OCI-LY3 (cell line): ENCODE data around the gene RFPL2.

ENCODE experiments used
- H2AFZ ChIP-seq: fragments of 200-600, 300-600 bp; shearing (Covaris generic); 2 replicates; pipeline ENCODE4 v1.6.0; 2014; ENCODE audit warnings: antibody characterized with exemption, low read depth, low read length
- H3K27ac ChIP-seq: fragments of 200-600, 300-600 bp; sonication (generic); 2 replicates; pipeline ENCODE4 v1.5.1; 2014; ENCODE audit warnings: mild to moderate bottlenecking, low read length, moderate library complexity, mixed read lengths
- H3K27me3 ChIP-seq: fragments of 200-600, 300-600 bp; sonication (generic); 2 replicates; pipeline ENCODE4 v1.6.1; 2014; ENCODE audit warnings: low read depth, low read length, mixed read lengths
- H3K36me3 ChIP-seq: fragments of 200-600, 300-600 bp; sonication (generic); replicated peaks from 2 replicates; pipeline ENCODE3; 2014; ENCODE audit warnings: low read depth, low read length, mixed read lengths
- H3K4me1 ChIP-seq: fragments of 300-600, 200-600 bp; sonication (generic); 2 replicates; pipeline ENCODE4 v1.6.1; 2014; ENCODE audit warnings: low read length, mixed read lengths
- H3K4me2 ChIP-seq: fragments of 200-600, 300-600 bp; sonication (generic); 2 replicates; pipeline ENCODE4 v1.6.1; 2014; ENCODE audit warnings: low read length, mixed read lengths
- H3K4me3 ChIP-seq: fragments of 300-600, 200-600 bp; sonication (generic); 2 replicates; pipeline ENCODE4 v1.5.1; 2014; ENCODE audit warnings: antibody characterized with exemption, mild to moderate bottlenecking, low read length, moderate library complexity
- H3K79me2 ChIP-seq: fragments of 300-600, 200-600 bp; shearing (Covaris generic); 2 replicates; pipeline ENCODE4 v1.6.1; 2014; ENCODE audit warnings: mild to moderate bottlenecking, low read length, mixed read lengths
- H3K9ac ChIP-seq: fragments of 300-600, 200-600 bp; shearing (Covaris generic); 2 replicates; pipeline ENCODE4 v1.6.0; 2014; ENCODE audit warnings: mild to moderate bottlenecking, low read length, moderate library complexity
- H3K9me3 ChIP-seq: fragments of 200-600, 300-600 bp; shearing (Covaris generic); 2 replicates; pipeline ENCODE4 v1.6.1; 2014; ENCODE audit warnings: low read length, mixed read lengths; ENCODE audit not compliant: insufficient read depth
- H4K20me1 ChIP-seq: fragments of 200-600, 300-600 bp; sonication (generic); 2 replicates; pipeline ENCODE4 v1.6.1; 2016; ENCODE audit warnings: low read length, mixed read lengths; ENCODE audit not compliant: insufficient read depth
- CTCF ChIP-seq: fragments of 200-600, 300-600 bp; sonication (generic); IDR thresholded peaks from 2 replicates; pipeline ENCODE4 v1.5.1; 2014; ENCODE audit warnings: antibody characterized with exemption, low read length, low read depth
- EZH2phosphoT487 ChIP-seq: fragments of 200-600 bp; shearing (Covaris generic); IDR thresholded peaks from 2 replicates; pipeline ENCODE4 v1.6.1; 2018; ENCODE audit warnings: antibody characterized with exemption, mixed run types, low read depth

Gene RFPL2

GRCh38 chr22:32203181-32204039 is 1.5 kb downstream of the RFPL2 start:
- Histone ChIP-seq H3K9ac (no peak overlapping the region), H3K27ac (no peak overlapping the region), H3K36me3 (no peaks in the 10 kb centered on the region), H3K4me1 (no peaks in the 10 kb centered on the region), H3K4me3 (no peak overlapping the region), H3K27me3 (no peaks in the 10 kb centered on the region), H3K9me3 (no peaks in the 10 kb centered on the region), H3K4me2 (no peak overlapping the region), H4K20me1 (no peaks in the 10 kb centered on the region), H3K79me2 (no peaks in the 10 kb centered on the region), H2AFZ (no peak overlapping the region)
- TF ChIP-seq EZH2phosphoT487 (no peak), CTCF (no peak)

- Histone ChIP-seq H3K79me2 (no peaks in the 10 kb centered on the region), H4K20me1 (no peaks in the 10 kb centered on the region), H3K4me3 (0 out of 2 replicates have a peak overlapping the region, but pooled peaks have one; percentile 33), H2AFZ (no peak overlapping the region), H3K4me1 (no peaks in the 10 kb centered on the region), H3K27me3 (peaks cover 5% of the 10 kb centered on the region), H3K27ac (no peak overlapping the region), H3K36me3 (no peaks in the 10 kb centered on the region), H3K4me2 (peak overlapping the region; percentile 46; the same call in 1 of the 2 replicates), H3K9me3 (no peaks in the 10 kb centered on the region), H3K9ac (no peak overlapping the region)
- peak; percentile 58 for TF ChIP-seq CTCF
- no peak for TF ChIP-seq EZH2phosphoT487
These were observed 2.2 kb downstream of the RFPL2 start for GRCh38 chr22:32202539-32203180.

GRCh38 chr22:32202161-32202538 is 2.7 kb downstream of the RFPL2 start:
- H3K36me3 ChIP-seq: no peaks in the 10 kb centered on the region
- H3K4me2 ChIP-seq: no peak overlapping the region
- TF ChIP-seq CTCF (no peak), EZH2phosphoT487 (no peak)
- no peaks in the 10 kb centered on the region for H3K79me2 ChIP-seq
- H3K9ac ChIP-seq: no peak overlapping the region
- H2AFZ ChIP-seq: no peak overlapping the region
- H3K27ac ChIP-seq: no peak overlapping the region
- peaks cover 6% of the 10 kb centered on the region for H3K27me3 ChIP-seq
- H3K9me3 ChIP-seq: no peaks in the 10 kb centered on the region
- H4K20me1 ChIP-seq: no peaks in the 10 kb centered on the region
- no peaks in the 10 kb centered on the region for H3K4me1 ChIP-seq
- no peak overlapping the region for H3K4me3 ChIP-seq

- H4K20me1 ChIP-seq: no peaks in the 10 kb centered on the region
- H3K9me3 ChIP-seq: no peaks in the 10 kb centered on the region
- no peaks in the 10 kb centered on the region for H3K36me3 ChIP-seq
- no peaks in the 10 kb centered on the region for H3K4me1 ChIP-seq
- H3K79me2 ChIP-seq: no peaks in the 10 kb centered on the region
- H3K4me3 ChIP-seq: no peak overlapping the region
- H3K4me2 ChIP-seq: no peak overlapping the region
- H2AFZ ChIP-seq: no peak overlapping the region
- H3K27ac ChIP-seq: no peak overlapping the region
- no peak; the same call in 1 of the 2 replicates for TF ChIP-seq CTCF
- TF ChIP-seq EZH2phosphoT487: no peak
- H3K27me3 ChIP-seq: peaks cover 10% of the 10 kb centered on the region
- no peak overlapping the region for H3K9ac ChIP-seq
These were observed 4.1 kb downstream of the RFPL2 start for GRCh38 chr22:32200752-32201151.
